Measurements from ENCODE around the gene SMYD3. TPM values are rescaled to one million over a fixed set of nuclear protein-coding genes. Genes with fewer than 3 reads are reported as not detected.
"Not testable (repeated sequence)": the region's sequence is repeated elsewhere in the genome, so short reads cannot be mapped to it uniquely, and the experiment has no call there.

The SMYD3 gene
- total and polyA plus RNA-seq, 2 of the 13 experiments (the other 11 are each of a cell fraction or from before 2014, with no cell fraction given): 27.7 to 35.8 TPM

DNA sequence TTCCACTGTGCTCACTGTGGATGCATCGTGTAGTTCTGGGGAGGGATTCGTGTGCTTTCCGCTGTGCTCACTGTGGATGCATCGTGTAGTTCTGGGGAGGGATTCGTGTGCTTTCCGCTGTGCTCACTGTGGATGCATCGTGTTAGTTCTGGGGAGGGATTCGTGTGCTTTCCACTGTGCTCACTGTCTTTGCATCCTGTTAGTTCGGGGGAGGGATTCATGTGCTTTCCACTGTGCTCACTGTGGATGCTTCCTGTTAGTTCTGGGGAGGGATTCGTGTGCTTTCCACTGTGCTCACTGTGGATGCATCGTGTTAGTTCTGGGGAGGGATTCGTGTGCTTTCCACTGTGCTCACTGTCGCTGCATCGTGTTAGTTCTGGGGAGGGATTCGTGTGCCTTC is 435.1 kb downstream of the SMYD3 start:
- H3K27me3 ChIP-seq (ENCODE audit: control insufficient read depth in 1 of 2, insufficient read depth in 2 of 2, low read length in 2 of 2); H3K4me2 ChIP-seq (ENCODE audit: low read depth, low read length); H3K27ac ChIP-seq (ENCODE audit: extremely low read length, insufficient read depth, low read length); BruUV-seq (replicated peaks); H3K4me3 ChIP-seq (replicated peaks in 1 of 3; ENCODE audit: insufficient read depth in 1 of 3, low read depth in 2 of 3, low read length in 3 of 3); ATAC-seq; intact Hi-C loops (cut with micrococcal nuclease; ENCODE audit: unreplicated experiment); H3K9me3 ChIP-seq (ENCODE audit: low read length); H4K20me1 ChIP-seq (ENCODE audit: insufficient read depth, low read length); H3K79me2 ChIP-seq (ENCODE audit: insufficient read depth, low read length); CTCF ChIA-PET (ENCODE audit: low intra/inter-chr PET ratio, low total read pairs); POLR2A ChIA-PET; H3K36me3 ChIP-seq (replicated peaks in 1 of 2; ENCODE audit: control insufficient read depth in 1 of 2, insufficient read depth in 2 of 2, low read length in 2 of 2); FAIRE-seq; H3K9ac ChIP-seq (ENCODE audit: insufficient read depth, low read depth, low read length); H3K4me1 ChIP-seq (ENCODE audit: insufficient read depth, low read length); H2AFZ ChIP-seq (ENCODE audit: low read length); in situ Hi-C loops (cut with HindIII; ENCODE audit: extremely low pct_ligation_motif_present, low pct_unique_long_range_greater_than_20kb); DNase-seq (ENCODE audit: low spot score): not testable (repeated sequence)
- WGBS (ENCODE audit: low lambda C conversion rate): 77% methylated on average over 7 of the region's 15 CpGs

GRCh38 chr1:246071561-246071960 is 435.5 kb downstream of the SMYD3 start:
- ATAC-seq; DNase-seq (ENCODE audit: low spot score); H3K27ac ChIP-seq (ENCODE audit: extremely low read length, insufficient read depth, low read length); CTCF ChIA-PET (ENCODE audit: low intra/inter-chr PET ratio, low total read pairs); POLR2A ChIA-PET; H3K9me3 ChIP-seq (ENCODE audit: low read length); intact Hi-C loops (cut with micrococcal nuclease; ENCODE audit: unreplicated experiment); BruUV-seq (replicated peaks); H3K4me2 ChIP-seq (ENCODE audit: low read depth, low read length); FAIRE-seq; H4K20me1 ChIP-seq (ENCODE audit: insufficient read depth, low read length); H3K27me3 ChIP-seq (ENCODE audit: control insufficient read depth in 1 of 2, insufficient read depth in 2 of 2, low read length in 2 of 2); H2AFZ ChIP-seq (ENCODE audit: low read length); H3K79me2 ChIP-seq (ENCODE audit: insufficient read depth, low read length); H3K4me3 ChIP-seq (replicated peaks in 1 of 3; ENCODE audit: insufficient read depth in 1 of 3, low read depth in 2 of 3, low read length in 3 of 3); H3K4me1 ChIP-seq (ENCODE audit: insufficient read depth, low read length); in situ Hi-C loops (cut with HindIII; ENCODE audit: extremely low pct_ligation_motif_present, low pct_unique_long_range_greater_than_20kb); H3K9ac ChIP-seq (ENCODE audit: insufficient read depth, low read depth, low read length); H3K36me3 ChIP-seq (replicated peaks in 1 of 2; ENCODE audit: control insufficient read depth in 1 of 2, insufficient read depth in 2 of 2, low read length in 2 of 2): not testable (repeated sequence)
- peak; percentile 40; the same call in 1 of the 2 replicates for TF ChIP-seq ZBTB38 (CRISPR knock-in tag; IDR thresholded peaks at IDR 0.05)
- WGBS (ENCODE audit: low lambda C conversion rate): 90% methylated on average over 6 of the region's 11 CpGs

GRCh38 chr1:246069581-246069980 is 437.5 kb downstream of the SMYD3 start:
- WGBS (ENCODE audit: low lambda C conversion rate): 95% methylated on average over 6 of the region's 6 CpGs
- Histone ChIP-seq H3K4me1 (ENCODE audit: insufficient read depth, low read length) (peaks cover 13% of the 10 kb centered on the region), H4K20me1 (ENCODE audit: insufficient read depth, low read length) (no peaks in the 10 kb centered on the region), H3K27me3 (ENCODE audit: control insufficient read depth in 1 of 2, insufficient read depth in 2 of 2, low read length in 2 of 2) (no peaks in the 10 kb centered on the region), H3K79me2 (ENCODE audit: insufficient read depth, low read length) (no peaks in the 10 kb centered on the region), H3K4me3 (replicated peaks in 1 of 3; ENCODE audit: insufficient read depth in 1 of 3, low read depth in 2 of 3, low read length in 3 of 3) (no peak overlapping the region), H3K9me3 (ENCODE audit: low read length) (no peaks in the 10 kb centered on the region), H3K36me3 (replicated peaks in 1 of 2; ENCODE audit: control insufficient read depth in 1 of 2, insufficient read depth in 2 of 2, low read length in 2 of 2) (no peaks in the 10 kb centered on the region), H3K9ac (ENCODE audit: insufficient read depth, low read depth, low read length) (no peak overlapping the region), H3K27ac (ENCODE audit: extremely low read length, insufficient read depth, low read length) (no peak overlapping the region), H2AFZ (ENCODE audit: low read length) (no peak overlapping the region), H3K4me2 (ENCODE audit: low read depth, low read length) (no peak overlapping the region)
- FAIRE-seq (no peak), ATAC-seq (no peak), DNase-seq (ENCODE audit: low spot score) (no peak)
- BruUV-seq (replicated peaks): no TSS peak
- in situ Hi-C loops (cut with HindIII; ENCODE audit: extremely low pct_ligation_motif_present, low pct_unique_long_range_greater_than_20kb): no loop called here
- CTCF ChIA-PET (ENCODE audit: low intra/inter-chr PET ratio, low total read pairs): no interaction called here
- POLR2A ChIA-PET: no interaction called here
- intact Hi-C loops (cut with micrococcal nuclease; ENCODE audit: unreplicated experiment): no loop called here
- TF ChIP-seq, protein P1, sequence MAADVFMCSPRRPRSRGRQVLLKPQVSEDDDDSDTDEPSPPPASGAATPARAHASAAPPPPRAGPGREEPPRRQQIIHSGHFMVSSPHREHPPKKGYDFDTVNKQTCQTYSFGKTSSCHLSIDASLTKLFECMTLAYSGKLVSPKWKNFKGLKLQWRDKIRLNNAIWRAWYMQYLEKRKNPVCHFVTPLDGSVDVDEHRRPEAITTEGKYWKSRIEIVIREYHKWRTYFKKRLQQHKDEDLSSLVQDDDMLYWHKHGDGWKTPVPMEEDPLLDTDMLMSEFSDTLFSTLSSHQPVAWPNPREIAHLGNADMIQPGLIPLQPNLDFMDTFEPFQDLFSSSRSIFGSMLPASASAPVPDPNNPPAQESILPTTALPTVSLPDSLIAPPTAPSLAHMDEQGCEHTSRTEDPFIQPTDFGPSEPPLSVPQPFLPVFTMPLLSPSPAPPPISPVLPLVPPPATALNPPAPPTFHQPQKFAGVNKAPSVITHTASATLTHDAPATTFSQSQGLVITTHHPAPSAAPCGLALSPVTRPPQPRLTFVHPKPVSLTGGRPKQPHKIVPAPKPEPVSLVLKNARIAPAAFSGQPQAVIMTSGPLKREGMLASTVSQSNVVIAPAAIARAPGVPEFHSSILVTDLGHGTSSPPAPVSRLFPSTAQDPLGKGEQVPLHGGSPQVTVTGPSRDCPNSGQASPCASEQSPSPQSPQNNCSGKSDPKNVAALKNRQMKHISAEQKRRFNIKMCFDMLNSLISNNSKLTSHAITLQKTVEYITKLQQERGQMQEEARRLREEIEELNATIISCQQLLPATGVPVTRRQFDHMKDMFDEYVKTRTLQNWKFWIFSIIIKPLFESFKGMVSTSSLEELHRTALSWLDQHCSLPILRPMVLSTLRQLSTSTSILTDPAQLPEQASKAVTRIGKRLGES (CRISPR knock-in tag; IDR thresholded peaks at IDR 0.05; ENCODE audit: borderline replicate concordance): no peak
- TF ChIP-seq AGO2 (optimal IDR thresholded peaks at IDR 0.05; ENCODE audit: low read depth, low read length): no peak
- TF ChIP-seq, protein P2, sequence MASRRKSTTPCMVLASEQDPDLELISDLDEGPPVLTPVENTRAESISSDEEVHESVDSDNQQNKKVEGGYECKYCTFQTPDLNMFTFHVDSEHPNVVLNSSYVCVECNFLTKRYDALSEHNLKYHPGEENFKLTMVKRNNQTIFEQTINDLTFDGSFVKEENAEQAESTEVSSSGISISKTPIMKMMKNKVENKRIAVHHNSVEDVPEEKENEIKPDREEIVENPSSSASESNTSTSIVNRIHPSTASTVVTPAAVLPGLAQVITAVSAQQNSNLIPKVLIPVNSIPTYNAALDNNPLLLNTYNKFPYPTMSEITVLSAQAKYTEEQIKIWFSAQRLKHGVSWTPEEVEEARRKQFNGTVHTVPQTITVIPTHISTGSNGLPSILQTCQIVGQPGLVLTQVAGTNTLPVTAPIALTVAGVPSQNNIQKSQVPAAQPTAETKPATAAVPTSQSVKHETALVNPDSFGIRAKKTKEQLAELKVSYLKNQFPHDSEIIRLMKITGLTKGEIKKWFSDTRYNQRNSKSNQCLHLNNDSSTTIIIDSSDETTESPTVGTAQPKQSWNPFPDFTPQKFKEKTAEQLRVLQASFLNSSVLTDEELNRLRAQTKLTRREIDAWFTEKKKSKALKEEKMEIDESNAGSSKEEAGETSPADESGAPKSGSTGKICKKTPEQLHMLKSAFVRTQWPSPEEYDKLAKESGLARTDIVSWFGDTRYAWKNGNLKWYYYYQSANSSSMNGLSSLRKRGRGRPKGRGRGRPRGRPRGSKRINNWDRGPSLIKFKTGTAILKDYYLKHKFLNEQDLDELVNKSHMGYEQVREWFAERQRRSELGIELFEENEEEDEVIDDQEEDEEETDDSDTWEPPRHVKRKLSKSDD (CRISPR knock-in tag; IDR thresholded peaks at IDR 0.05; ENCODE audit: low read depth): no peak
